ENCODE results near the gene YRDC. TPM values are rescaled to one million over a fixed set of nuclear protein-coding genes. Genes with fewer than 3 reads are reported as not detected.

The YRDC gene
- polyA plus RNA-seq, 5 donors: 8.9 to 13.1 (median 11.2) TPM

DNA sequence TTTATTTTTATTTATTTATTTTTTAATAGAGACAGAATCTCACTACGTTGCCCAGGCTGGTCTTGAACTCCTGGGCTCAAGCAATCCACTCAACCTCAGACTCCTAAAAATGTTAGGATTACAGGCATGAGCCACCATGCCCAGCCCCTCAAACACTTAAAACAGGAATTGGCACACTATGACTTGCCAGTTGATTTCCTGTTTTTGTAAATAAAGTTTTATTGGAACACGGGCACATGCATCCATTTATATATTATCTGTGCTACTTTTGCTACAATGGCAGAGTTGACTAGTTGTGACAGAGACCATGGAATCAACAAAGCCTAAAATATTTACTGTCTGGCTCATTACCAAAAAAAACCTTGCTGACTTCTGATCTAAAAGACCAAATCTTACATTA lies 16.0 kb upstream of the YRDC start:
- DNase-seq: no peak

GRCh38 chr1:37822906-37823815 lies 15.2 kb upstream of the YRDC start:
- DNase-seq: no peak

GRCh38 chr1:37821481-37821880 lies 13.5 kb upstream of the YRDC start:
- DNase-seq: no peak

GRCh38 chr1:37817481-37817880 lies 9.5 kb upstream of the YRDC start:
- DNase-seq: no peak

- no peak for DNase-seq
These were observed 6.2 kb upstream of the YRDC start for GRCh38 chr1:37814252-37814651.

DNA sequence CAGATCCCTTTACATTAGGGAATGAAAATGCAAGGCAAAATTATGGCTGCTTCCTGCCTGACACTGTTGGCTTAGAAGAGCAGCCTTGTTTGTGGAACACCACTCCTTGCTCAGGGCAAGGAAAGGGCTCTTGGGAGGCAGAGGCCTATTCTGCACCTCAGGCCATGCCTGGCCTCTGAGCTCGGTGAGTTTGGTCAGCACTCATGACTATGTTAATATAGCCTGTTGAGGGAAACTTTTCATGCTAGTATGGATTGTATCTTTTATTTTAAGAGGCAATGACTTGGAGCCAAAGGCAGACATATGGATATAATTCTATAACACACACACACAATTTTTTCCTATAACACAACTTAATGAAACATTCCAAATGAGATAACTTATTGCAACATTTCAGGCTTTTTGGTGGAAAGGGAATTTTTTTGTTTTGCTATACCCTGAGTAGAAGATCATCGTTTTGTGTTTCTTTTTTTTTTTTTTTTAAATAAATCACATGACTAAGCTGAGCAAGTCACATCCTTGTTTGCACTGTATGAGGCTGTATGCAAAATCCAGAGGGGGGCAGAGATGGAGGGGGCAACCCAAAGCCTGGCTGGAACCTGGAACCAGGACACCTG lies 5.6 kb upstream of the YRDC start:
- DNase-seq: no peak

- DNase-seq: peak; percentile 44 to 55
These were observed 3.1 kb upstream of the YRDC start for GRCh38 chr1:37811027-37811655.

DNA sequence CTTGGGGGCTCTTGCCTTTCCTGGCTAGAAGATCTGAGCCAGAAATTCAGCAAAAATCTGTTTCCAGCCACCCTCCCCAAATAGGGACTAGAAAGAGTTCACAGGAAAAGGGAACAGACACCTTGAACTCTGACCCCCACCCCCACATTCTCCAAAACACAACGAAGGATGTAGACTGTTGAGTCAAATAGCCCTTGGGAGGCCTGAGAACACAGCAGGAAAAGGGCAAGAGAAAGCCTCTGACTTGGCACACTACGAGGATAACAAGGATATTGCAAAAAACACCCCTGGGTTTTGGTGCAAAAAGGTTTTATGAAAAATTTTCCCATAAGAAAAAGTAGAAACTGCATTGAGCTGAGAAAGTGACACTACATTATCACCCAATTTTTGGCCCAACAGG lies 1.9 kb upstream of the YRDC start:
- DNase-seq: no peak

- DNase-seq: no peak
These were observed 636 bp upstream of the YRDC start for GRCh38 chr1:37808369-37809319.

DNA sequence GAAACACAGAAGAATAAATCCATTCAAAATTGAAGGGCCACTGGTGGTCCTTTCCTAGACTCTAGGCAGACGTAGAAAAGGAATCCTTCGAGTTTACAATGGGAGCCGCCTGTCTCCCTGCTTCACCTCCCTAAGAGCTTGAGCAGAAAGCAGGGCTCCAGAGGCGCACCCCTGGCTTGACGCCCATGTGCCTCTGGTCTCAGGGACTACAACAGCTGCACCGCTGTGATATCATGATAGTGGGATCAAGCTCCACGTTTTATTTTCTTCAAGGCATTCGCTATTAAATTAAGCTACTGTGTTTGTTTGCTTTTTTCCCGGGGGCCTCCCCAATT lies 821 bp downstream of the YRDC start:
- DNase-seq: no peak

DNA sequence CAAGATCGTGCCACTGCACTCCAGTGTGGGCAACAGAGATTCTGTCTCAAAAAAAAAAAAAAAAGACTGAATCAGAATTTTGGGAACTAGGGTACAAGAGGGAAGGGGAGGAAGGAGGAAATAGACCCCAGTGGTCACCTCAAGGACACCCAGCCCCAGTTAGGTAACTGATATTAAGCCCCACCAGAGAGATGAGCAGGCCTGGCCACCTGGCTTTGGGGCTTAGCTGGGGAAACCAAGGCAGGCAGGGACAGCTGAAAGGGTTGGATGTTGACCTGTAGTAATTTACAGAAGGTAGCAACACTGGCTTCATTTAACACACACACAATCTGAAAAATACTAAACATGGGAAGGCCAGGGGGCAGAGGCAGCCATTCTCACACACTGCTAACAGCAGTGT lies 5.6 kb downstream of the YRDC start:
- DNase-seq: no peak

DNA sequence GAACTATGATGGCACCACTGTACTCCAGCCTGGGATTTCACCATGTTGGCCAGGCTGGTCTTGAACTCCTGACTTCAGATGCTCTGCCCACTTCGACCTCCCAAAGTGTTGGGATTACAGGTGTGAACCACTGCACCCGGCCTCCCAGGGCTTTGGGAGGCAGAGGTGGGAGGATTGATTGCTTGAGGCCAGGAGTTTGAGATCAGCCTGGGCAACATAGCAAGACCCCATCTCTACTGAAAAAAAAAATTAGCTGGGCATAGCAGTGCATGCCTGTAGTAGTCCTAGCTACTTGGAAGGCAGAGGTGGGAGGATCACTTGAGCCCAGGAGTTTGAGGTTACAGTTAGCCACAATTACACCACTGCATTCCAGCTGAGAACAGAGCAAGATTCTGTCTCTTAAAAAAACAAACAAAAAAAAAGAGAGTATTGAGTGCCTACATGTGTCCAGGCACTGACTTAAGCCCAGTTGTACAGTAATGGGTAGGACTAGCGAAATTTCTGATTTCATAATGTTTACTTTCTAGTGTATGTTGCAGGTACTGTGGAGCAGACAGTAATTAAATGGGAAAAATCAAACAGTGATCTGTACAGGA lies 10.2 kb downstream of the YRDC start:
- DNase-seq: no peak

GRCh38 chr1:37795340-37796125 lies 12.5 kb downstream of the YRDC start:
- DNase-seq: peak; percentile 39 to 54

- no peak for DNase-seq
These were observed 13.4 kb downstream of the YRDC start for GRCh38 chr1:37794372-37795339.

DNA sequence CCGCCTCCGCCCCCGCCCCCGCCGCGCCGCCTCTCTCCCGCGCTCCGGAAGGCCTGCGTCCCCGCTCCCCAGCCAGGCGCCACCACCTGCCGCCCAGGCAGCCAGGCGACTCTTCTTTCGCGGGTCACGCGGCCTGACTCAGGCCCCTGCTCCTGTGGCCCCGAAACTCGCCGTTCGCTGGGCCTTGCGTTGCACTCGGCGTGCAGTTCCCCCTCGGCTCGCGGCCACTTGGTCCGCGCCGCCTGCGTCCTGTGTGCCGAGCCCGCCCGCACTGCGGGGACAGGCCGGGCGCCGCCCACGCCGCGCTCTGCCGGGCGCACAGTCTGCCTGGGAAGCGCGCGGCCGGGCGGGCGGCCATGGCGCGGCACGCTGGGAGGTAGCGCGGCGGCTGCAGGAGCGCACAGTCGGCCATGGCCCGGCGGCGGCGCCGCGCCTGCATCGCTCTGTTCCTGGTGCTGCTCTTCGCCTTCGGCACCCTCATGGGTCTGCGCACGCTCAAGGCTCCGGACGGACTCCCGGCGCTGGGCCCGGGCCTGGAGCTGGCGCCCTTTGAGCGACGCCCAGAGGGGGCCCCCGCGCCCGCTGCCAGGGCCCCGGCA lies 14.1 kb downstream of the YRDC start, which contains the start of gene MANEAL:
Gene MANEAL, plus strand, starts transcription at position 75 of the 599 bp plus-strand sequence. Its CDS starts 336 bp downstream, at position 411.
- DNase-seq: peak in 1 of 2 donors; percentile 30

- DNase-seq: no peak
These were observed 14.9 kb downstream of the YRDC start for GRCh38 chr1:37792943-37793686.

DNA sequence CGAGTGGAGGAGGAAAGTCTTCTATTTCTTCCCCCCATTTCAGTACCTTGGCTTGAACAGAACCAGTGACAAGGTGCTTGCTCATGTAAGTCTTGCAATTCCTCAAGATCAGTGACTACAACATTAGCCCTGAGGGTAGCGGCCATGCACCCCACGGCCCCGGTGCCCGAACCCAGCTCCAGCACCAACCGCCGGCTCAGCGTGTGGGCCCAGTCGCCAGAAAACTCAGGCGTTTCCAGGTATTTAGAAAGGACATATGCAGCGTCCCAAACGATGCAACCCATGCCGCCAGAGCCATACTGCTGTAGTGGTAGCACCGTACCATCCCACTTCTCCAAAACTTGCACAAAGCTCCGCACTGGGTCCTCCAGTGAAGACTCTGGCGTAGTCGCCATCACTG lies 25.5 kb downstream of the YRDC start:
- DNase-seq: no peak

DNA sequence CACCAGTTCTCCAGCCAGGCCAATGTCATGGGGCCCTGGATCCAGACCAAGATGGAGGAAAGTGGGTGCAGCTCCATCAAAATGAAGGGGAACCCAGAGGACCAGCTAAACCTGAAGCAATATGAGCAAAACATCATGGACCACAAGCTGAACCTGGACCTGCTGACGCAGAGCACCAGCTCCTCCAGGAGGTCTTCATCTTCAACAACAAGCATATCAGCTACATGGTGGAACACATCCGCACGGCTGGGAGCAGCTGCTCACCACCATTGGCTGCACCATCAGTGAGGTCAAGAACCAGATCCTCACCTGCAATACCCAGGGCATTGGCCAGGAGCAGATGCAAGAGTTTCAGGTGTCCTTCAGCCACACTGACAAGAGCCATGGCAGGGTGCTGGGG lies 29.4 kb downstream of the YRDC start:
- no peak for DNase-seq

Measured in right lung (tissue), 5 donors.